ENCODE data around the gene TRMT10A.

Gene TRMT10A

GRCh38 chr4:99563310-99564186 is at the start of gene TRMT10A:
TRMT10A (minus strand) TSS chr4:99564039; CDS start chr4:99559338, 4,701 bp downstream.
- DNase-seq (ENCODE audit: low read depth): peak; percentile 94

GRCh38 chr4:99612704-99613103 is 48.9 kb upstream of the TRMT10A start:
- no peak for DNase-seq (ENCODE audit: low read depth)

GRCh38 chr4:99612281-99612680 is 48.4 kb upstream of the TRMT10A start:
- no peak for DNase-seq (ENCODE audit: low read depth)

GRCh38 chr4:99610605-99611175 is 46.9 kb upstream of the TRMT10A start:
- no peak for DNase-seq (ENCODE audit: low read depth)

- DNase-seq (ENCODE audit: low read depth): no peak
Measured at GRCh38 chr4:99608417-99608816, 44.6 kb upstream of the TRMT10A start.

- DNase-seq (ENCODE audit: low read depth): no peak
Measured at GRCh38 chr4:99606716-99607115, 42.9 kb upstream of the TRMT10A start.

- DNase-seq (ENCODE audit: low read depth): no peak
Measured at GRCh38 chr4:99594818-99595217, 31.0 kb upstream of the TRMT10A start.

GRCh38 chr4:99593781-99594641 is 30.2 kb upstream of the TRMT10A start:
- DNase-seq (ENCODE audit: low read depth): no peak

- DNase-seq (ENCODE audit: low read depth): no peak
Measured at GRCh38 chr4:99591757-99592156, 27.9 kb upstream of the TRMT10A start.

GRCh38 chr4:99587803-99588202 is 24.0 kb upstream of the TRMT10A start:
- DNase-seq (ENCODE audit: low read depth): no peak

- DNase-seq (ENCODE audit: low read depth): no peak
Measured at GRCh38 chr4:99587309-99587708, 23.5 kb upstream of the TRMT10A start.

GRCh38 chr4:99586797-99587196 is 23.0 kb upstream of the TRMT10A start:
- no peak for DNase-seq (ENCODE audit: low read depth)

- DNase-seq (ENCODE audit: low read depth): no peak
Measured at GRCh38 chr4:99586322-99586721, 22.5 kb upstream of the TRMT10A start.

- no peak for DNase-seq (ENCODE audit: low read depth)
Measured at GRCh38 chr4:99585516-99585915, 21.7 kb upstream of the TRMT10A start.

GRCh38 chr4:99578714-99579113 is 14.9 kb upstream of the TRMT10A start:
- no peak for DNase-seq (ENCODE audit: low read depth)

- no peak for DNase-seq (ENCODE audit: low read depth)
Measured at GRCh38 chr4:99574530-99575324, 10.9 kb upstream of the TRMT10A start, which contains the start of gene MTTP. MTTP (plus strand) TSS chr4:99574824; CDS start chr4:99574910, 86 bp downstream.

- DNase-seq (ENCODE audit: low read depth): no peak
Measured at GRCh38 chr4:99573735-99574368, 10.0 kb upstream of the TRMT10A start.

GRCh38 chr4:99572527-99573240 is 8.8 kb upstream of the TRMT10A start:
- no peak for DNase-seq (ENCODE audit: low read depth)

GRCh38 chr4:99571883-99572282 is 8.0 kb upstream of the TRMT10A start:
- DNase-seq (ENCODE audit: low read depth): no peak

- no peak for DNase-seq (ENCODE audit: low read depth)
Measured at GRCh38 chr4:99564921-99565320, 1.1 kb upstream of the TRMT10A start.

- DNase-seq (ENCODE audit: low read depth): no peak
Measured at GRCh38 chr4:99552872-99553271, 11.0 kb downstream of the TRMT10A start.
